GM19463 (cell line): ENCODE measurements around the gene SPIN1.

Experiments used
- ATAC-seq: cut with Tn5 transposase; IDR thresholded peaks from one replicate; pipeline ENCODE4 v1.9.1; 2021; ENCODE audit warnings: mild to moderate bottlenecking, moderate library complexity; ENCODE audit not compliant: unreplicated experiment

Gene SPIN1

DNA sequence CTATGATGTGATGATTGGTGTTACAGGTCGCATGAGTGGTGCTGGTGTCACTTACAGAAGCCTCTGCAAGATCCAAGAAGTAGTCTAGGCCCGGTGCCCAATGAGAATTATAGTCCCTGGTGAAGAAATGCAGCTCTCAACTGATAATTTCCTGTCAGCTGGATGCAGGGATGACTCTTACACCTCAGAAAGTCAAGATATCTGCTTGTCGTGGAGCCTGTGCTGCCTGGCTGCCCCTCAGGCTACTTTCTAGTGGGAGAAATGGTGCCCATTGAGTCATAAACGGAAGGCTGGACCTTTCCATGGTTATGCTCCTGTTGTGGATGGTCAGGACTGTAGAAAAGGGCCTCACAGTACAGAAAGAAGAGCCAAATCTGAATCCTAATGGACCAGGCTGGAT lies 99.9 kb downstream of the SPIN1 start:
- ATAC-seq: no peak

DNA sequence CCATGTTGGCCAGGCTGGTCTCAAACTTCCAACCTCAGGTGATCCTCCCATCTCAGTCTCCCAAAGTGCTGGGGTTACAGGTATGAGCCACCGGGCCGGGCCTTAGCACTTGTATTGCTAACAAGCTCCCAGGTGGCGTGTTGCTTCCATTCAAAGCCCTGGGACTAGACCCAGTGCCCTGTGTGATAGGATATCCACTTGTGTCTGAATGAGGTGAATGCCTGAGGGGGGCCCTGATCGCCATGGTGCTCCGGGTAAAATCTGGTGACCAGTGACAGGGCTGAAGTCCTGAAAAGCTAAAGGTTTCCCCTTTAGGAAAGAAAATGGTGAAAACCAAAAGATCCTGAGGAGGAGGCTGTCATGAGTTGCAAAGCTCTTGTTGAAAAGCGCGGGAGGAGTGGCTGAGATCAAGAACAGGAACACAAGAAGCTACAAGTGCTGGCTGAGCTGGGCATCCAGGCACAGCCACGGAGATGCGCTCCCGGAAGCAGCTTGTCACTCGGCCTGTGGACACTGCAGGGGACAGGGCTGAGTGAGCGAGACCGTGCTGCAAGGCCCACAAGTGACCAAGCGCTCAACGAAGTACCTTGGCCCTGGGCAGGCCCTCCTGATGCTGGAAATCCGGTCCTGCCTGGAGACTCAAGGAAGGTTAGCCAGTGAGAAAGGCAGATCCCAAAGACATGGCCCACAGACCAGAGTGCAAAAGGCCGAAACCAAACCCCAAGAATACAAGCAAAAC lies 106.9 kb downstream of the SPIN1 start:
- ATAC-seq: no peak

DNA sequence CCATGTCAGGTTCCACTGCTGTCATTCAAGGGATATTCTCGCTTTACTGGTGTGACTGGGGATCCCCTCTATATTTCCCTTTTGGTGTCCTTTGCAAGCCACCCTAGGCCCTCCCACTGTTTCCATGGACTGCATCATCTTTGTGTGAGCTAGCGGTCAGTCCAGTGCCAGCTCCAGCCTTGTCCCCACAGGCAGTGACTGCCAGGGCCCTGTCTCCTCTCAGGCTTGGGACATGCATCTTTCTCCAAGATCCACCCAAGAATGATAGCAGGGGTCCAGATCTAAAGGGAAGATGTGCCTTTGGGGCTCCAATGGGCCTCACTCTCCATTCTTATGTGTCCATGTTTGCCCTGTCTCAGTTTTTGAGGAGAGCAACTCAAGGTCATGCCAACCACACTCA lies 109.0 kb downstream of the SPIN1 start:
- no peak for ATAC-seq

DNA sequence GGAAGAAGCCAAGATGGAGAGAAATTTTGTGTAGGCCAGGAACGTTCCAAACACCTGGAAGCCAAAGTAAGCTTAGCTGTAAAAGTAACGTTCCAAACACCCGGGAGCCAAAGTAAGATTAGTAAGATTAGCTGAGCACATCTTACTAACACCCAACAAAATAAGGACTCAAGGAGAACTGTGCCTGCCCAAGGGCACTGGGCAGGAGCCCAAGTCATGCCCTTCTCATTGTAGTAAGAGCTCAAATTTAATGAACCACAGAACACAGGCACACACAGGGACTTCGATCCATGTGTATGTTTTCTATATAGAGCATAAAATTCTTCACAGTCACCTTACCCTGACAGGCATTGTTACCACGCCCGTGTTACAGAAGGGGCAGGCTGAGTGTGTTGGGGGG lies 110.6 kb downstream of the SPIN1 start:
- no peak for ATAC-seq

DNA sequence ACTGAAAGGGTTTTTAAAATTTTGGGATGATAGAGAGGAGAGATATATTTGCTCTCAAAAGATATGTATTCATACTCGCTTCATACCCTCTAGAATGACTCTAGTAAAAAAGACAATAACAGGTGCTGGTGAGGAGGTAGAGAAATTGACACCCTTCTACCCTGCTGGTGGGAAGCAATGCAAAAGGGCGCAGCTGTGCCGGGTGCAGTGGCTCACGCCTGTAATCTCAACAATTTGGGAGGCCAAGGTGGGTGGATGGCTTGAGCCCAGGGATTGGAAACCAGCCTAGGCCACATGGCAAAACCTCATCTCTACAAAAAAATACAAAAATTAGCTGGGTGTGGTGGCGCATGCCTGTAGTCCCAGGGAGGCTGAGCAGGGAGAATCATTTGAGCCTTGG lies 112.8 kb downstream of the SPIN1 start:
- ATAC-seq: no peak

DNA sequence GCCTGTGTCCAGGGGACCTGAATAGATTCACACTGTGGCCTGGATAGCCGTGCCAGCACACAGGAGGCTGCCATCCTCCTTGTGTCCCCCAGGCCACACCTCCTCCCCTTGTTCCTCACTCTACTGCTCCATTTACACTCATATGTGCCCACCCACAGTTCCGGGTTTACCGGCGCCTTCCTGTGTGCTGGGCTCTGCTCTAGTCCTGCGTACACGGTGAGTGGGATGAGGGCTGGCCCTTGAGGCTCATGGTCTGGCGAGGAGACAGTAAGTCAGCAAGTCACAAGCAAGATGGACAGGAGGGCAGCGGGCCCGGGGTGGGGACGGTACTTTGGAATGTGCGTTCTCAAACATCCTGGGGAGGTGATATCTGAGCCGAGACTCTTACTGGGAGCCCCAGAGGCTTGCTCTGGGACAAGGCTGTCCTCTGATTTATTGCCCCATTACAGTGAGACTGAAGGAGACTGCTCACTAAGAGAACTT lies 114.3 kb downstream of the SPIN1 start:
- ATAC-seq: no peak

DNA sequence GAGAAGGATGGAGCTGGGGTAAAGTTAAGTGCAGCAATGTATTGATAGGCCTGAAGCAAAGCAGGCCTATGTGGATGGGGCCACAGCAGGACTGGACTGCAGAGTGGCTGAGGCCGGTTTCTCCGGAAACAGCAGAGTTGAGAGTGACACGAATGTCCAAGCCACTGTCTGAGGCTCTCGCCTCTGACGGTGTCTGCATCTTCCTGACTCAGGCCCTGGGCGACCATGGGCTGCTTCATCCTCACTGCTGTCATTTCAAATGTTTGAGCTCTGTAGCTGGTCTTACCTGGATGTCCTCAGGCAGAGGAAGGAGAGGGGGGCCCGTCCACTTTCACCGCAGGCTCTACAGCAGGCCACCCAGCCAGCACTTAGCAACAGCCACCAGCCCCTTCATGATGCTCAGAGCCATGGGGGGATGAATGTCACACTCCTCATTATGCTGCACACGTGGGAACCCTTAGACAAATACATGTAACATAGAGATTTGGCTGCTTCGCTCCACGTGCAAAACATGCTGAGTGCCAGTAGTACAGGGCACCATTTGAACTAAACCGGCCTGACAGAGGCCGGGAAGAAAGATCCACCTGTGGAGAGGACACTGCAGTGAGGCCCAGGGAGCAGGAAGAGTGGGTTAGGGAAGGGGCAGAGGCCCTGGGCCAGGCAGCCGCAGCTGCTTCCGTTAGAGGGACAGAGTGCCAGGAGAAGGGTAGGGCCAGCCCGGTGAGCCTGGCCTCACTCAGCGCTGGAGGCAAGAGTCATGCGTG lies 115.0 kb downstream of the SPIN1 start:
- ATAC-seq: no peak

DNA sequence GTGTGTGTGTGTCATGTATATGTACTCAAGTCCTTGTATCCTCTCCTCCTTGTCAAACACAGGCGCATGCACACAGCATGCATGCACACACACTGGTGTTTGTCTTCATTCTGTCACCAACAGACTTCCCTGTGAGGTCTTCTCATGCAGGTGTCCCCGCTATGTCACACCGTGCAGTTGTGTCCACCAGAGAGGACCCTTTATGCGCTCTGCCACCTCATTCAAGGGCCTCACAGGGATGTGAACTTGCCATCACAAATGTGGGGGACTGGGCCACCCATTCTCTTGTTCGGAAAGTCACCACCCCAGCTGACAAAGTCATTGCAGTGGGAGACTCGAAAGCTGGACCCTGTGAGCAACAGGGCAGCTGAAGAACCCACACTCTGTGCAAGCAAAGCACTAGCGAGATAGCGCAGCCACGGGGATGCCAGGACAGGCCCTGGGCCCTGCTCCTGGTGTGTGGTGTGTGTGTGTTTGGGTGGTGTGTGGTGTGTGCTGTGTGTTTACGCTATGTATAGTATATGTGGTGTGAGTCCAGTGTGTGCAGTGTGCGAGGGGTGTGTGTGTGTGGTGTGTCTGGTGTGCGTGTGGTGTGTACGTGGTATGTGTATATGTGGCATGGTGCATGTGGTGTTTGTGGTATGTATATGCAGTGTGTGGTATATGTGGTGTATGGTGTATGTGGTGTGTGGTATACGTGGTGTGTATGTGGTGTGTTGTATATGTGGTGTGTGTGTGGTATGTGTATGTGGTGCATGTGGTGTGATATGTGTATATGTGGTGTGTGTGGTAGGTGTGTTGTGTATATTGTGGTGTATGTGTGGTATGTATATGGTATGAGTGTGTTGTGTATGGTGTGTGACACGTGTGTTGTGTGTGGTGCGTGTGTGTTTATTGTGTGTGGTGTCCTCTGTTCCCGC lies 115.9 kb downstream of the SPIN1 start:
- no peak for ATAC-seq

DNA sequence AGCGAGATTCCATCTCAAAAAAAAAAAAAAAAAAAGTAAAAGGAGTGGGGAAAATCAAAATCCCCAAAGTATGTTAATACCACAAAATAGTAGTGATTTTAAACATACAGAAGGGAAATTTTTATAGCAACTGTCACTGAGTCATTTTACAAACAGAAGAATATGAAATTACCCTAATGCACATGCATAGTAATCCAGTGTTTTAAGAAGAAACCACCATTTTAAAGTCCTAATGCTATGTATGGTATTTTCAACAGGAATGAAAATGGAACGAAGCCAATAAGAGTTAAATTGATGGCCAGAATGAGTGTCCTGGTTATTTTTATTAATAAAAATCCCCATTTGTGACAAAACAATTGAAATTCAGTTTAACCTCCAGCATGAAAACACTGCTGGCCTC lies 120.1 kb downstream of the SPIN1 start:
- ATAC-seq: no peak

DNA sequence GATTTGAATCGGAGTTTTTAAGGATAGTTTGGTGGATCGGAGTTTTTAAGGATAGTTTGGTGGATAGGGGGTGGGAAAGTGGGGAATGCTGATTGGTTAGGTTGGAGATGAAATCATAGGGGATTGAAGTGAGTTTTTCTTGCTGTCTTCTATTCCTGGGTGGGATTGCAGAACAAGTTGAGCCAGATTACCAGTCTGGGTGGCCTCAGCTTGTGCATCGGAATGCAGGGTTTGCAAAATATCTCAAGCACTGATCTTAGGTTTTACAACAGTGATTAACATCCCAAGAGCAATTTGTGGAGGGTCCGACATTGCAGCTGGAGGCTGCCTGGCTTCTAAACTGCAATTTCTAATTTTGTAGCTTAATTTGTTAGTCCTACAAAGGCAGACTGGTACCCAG lies 123.7 kb downstream of the SPIN1 start:
- no peak for ATAC-seq

DNA sequence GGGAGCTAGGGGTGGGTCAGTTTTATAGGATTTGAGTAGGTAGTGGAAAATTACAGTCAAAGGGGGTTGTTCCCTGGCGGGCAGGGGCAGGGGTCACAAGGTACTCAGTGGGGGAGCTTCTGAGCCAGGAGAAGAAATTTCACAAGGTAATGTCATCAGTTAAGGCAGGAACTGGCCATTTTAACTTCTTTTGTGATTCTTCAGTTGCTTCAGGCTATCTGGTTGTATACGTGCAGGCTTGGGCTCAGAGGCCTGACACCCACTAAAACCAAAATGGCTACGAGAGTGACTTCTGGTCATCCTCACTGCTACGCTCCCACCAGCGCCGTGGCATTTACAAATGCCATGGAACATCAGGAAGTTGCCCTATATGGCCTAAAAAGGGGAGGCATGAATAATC lies 126.0 kb downstream of the SPIN1 start:
- ATAC-seq: no peak

DNA sequence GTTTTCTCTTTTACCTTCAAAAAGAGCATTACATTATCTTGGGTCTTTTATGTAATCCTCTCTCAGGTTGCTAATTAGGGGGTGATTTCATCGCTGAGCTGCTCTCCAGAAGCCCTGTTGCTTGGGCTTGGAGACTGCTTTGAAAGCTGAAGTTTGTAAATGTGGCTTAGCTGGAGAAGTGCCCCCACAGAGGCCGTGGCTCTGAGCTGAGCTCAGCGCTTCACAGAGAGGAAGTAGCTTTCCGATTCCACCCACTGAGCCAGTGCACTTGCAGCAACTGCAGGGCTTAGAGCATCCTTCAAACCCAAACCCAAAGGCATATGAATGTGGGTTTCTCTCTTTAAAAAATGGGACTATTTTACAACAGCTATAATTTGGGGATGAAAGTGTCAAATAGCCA lies 133.1 kb downstream of the SPIN1 start:
- ATAC-seq: no peak

DNA sequence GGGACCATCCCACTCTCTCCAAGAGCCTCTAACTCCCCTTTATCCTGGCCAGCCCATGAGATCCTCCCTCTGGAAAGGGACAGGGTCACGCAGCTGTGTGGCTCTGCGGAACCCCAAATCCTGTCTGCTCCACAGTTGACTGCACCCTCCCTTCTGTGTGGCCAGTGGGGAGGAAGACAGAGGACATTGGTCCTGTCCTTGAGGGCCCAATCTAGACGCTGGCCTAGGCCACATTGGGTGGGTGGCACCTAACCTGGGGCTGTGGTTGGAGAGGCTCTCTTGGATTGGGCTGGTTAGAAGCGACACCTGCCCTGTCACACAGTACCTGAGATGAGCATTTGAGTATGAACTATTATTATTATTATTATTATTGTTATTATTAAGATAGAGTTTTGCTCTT lies 134.1 kb downstream of the SPIN1 start:
- ATAC-seq: no peak

DNA sequence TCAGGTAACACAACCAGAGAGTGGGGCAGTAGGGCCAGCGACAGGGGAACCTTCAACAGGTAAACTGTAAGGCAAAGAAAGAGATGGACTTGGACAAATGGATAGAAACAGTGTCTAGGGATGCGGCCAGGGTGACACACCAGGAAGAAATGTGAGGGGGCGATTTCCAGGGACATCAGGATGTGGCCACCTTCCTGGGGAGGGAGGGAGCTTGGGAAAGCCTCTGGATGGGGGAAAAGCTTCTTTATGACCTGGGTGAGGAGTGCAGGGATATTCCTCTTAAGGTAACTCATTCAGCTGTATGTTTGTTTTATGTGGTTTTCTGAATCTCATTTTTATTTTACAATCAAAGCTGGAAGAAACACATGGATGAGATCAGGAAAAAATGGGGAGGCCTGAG lies 134.8 kb downstream of the SPIN1 start:
- no peak for ATAC-seq

DNA sequence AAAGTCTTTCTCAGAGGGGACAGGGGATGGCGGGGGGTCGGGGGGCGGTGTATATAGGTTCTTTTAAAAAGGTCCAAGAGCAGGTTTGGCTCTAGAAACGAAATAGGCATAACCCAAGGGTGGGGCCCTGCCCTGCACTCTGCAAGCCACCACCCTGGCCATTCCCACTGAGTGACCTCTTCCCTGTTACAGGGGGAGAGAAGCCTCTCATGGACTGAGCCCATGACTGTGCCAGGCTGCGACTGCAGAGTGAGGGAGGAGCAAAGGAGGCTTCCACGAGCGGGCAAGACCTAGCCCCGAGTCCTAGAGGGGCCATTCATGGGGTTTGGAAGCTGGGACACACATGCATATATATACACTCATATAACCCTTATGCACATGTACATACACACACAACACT lies 136.7 kb downstream of the SPIN1 start:
- ATAC-seq: no peak

DNA sequence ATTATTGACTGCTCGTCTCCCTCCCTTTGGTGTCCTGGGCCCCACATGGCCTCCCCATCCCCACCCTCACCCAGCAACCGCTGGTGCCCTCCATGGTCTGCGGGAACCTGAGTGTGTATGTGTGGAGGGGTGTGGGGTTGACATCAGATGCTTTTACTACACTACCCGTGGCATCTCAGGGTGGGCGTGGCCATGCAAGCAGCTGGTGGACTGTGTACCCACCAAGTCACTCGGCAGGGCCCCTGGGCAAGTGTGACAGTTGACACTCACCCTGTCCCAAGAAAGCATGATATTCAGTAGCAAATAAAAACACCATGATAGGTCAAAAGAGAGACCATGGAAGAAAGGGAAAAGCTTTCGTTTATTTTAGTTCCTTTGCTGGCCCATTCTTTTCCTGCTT lies 139.4 kb downstream of the SPIN1 start:
- no peak for ATAC-seq
